ENCODE results near the gene ZNF736. TPM values are rescaled to one million over a fixed set of nuclear protein-coding genes. Genes with fewer than 3 reads are reported as not detected.

Gene ZNF736
- total RNA-seq, 1 donor from 2014 or later, result 4.4 TPM

DNA sequence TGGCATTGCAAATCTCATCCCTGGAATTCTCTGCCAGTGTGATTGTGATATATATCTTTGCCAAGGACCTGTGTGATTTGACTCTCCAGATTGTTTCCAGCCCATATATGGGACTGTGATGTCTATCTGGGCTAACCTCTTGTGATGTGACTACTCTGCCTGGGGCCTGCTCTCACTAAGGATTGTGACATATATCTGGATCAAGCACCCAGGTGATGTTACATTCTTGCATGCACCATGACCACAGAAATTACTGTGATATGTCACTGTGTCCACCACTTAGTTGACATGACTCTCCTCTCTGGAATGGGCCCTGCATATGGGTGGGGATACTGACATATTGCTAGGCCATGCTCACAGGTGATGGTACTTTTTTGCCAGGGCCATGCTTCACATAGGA is 86.6 kb downstream of the ZNF736 start:
- no peaks in the 10 kb centered on the region for H4K20me1 ChIP-seq (ENCODE audit: insufficient read depth, low read length)
- no peak overlapping the region for H3K4me2 ChIP-seq (ENCODE audit: low read length)
- H3K27me3 ChIP-seq (ENCODE audit: insufficient read depth, low read length), result no peaks in the 10 kb centered on the region
- H3K4me3 ChIP-seq (ENCODE audit: insufficient read depth, low read depth, low read length), result no peak overlapping the region
- no peak overlapping the region for H2AFZ ChIP-seq (ENCODE audit: low read depth, low read length)
- H3K4me1 ChIP-seq (ENCODE audit: insufficient read depth, low read length), result no peaks in the 10 kb centered on the region
- no peak overlapping the region for H3K27ac ChIP-seq (ENCODE audit: low read depth, low read length)
- Mint-ChIP-seq H3K36me3 (ENCODE audit: low read depth, unreplicated experiment) (no peaks in the 10 kb centered on the region), H3K27me3 (ENCODE audit: low read depth, unreplicated experiment) (no peaks in the 10 kb centered on the region), H3K4me3 (ENCODE audit: unreplicated experiment) (no peak overlapping the region), H3K27ac (ENCODE audit: unreplicated experiment) (no peak overlapping the region), H3K9me3 (ENCODE audit: unreplicated experiment) (peaks cover 2% of the 10 kb centered on the region), H3K4me1 (ENCODE audit: low read depth, unreplicated experiment) (no peaks in the 10 kb centered on the region)
- no peak for FAIRE-seq
- H3K9ac ChIP-seq (ENCODE audit: low read length), result no peak overlapping the region
- H3K9me3 ChIP-seq (ENCODE audit: insufficient read depth, low read depth, low read length), result peaks cover 9% of the 10 kb centered on the region
- TF ChIP-seq EZH2 (IDR thresholded peaks at IDR 0.05; ENCODE audit: insufficient read depth, low read length), result no peak
- TF ChIP-seq, protein P1, sequence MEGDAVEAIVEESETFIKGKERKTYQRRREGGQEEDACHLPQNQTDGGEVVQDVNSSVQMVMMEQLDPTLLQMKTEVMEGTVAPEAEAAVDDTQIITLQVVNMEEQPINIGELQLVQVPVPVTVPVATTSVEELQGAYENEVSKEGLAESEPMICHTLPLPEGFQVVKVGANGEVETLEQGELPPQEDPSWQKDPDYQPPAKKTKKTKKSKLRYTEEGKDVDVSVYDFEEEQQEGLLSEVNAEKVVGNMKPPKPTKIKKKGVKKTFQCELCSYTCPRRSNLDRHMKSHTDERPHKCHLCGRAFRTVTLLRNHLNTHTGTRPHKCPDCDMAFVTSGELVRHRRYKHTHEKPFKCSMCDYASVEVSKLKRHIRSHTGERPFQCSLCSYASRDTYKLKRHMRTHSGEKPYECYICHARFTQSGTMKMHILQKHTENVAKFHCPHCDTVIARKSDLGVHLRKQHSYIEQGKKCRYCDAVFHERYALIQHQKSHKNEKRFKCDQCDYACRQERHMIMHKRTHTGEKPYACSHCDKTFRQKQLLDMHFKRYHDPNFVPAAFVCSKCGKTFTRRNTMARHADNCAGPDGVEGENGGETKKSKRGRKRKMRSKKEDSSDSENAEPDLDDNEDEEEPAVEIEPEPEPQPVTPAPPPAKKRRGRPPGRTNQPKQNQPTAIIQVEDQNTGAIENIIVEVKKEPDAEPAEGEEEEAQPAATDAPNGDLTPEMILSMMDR (IDR thresholded peaks at IDR 0.05; ENCODE audit: insufficient read depth, low read depth, low read length), result no peak
- DNase-seq (ENCODE audit: low read depth), result no peak
- no peaks in the 10 kb centered on the region for H3K79me2 ChIP-seq (ENCODE audit: insufficient read depth, low read length)
- no peaks in the 10 kb centered on the region for H3K36me3 ChIP-seq (ENCODE audit: insufficient read depth, low read length)

Other genes starting within 250 kb of the ZNF736 start
- not detected in 2 replicates for gene ZNF735, start 106.8 kb upstream of the ZNF736 start, total RNA-seq
- not detected in 2 replicates for gene ZNF679, start 85.5 kb upstream of the ZNF736 start, total RNA-seq
- gene ZNF680, start 249.1 kb downstream of the ZNF736 start, total RNA-seq, result 5.6 and 7.1 TPM in 2 replicates